Naive thymus-derived CD4-positive, alpha-beta T cell (primary cell): Measurements from ENCODE around the gene GLA. TPM values are rescaled to one million over a fixed set of nuclear protein-coding genes. Genes with fewer than 3 reads are reported as not detected.

Source experiments
- ATAC-seq: fragments of 150-1000 bp; cut with Tn5 transposase; 2 replicates; pipeline ENCODE4 v1.10.0; 2021; ENCODE audit warnings: mild to moderate bottlenecking, moderate library complexity
- CTCF ChIA-PET: fragments of 350-600 bp; sonication (Branson Sonifier 250); formaldehyde crosslinking; loops from one replicate; lab custom pipeline; 2021; ENCODE audit warnings: antibody characterized with exemption; lab: Charles Lee
- POLR2A ChIA-PET: fragments of 350-600 bp; sonication (Branson Sonifier 250); formaldehyde crosslinking; loops from one replicate; lab custom pipeline; 2021; ENCODE audit warnings: antibody characterized with exemption, inconsistent platforms; lab: Charles Lee
- DNase-seq, 9 donors: peaks; one replicate each; pipeline versions ENCODE4 v3.0.0 to v3.0.0-alpha.2; 2020 to 2022; ENCODE audit warnings: mixed read lengths in 1 of 9
- H3K27ac ChIP-seq: one replicate; pipeline ENCODE4 v1.7.0; 2013; ENCODE audit warnings: mild to moderate bottlenecking, low read depth, low read length, moderate library complexity
- H3K27me3 ChIP-seq, 2 donors: one replicate each; pipeline ENCODE4 v1.7.0; 2013; ENCODE audit warnings: low read length in 2 of 2, mild to moderate bottlenecking in 2 of 2, moderate library complexity in 2 of 2; ENCODE audit not compliant: control insufficient read depth in 2 of 2, insufficient read depth in 2 of 2
- H3K36me3 ChIP-seq, 3 experiments: 1 replicate in 2 of 3; 2 replicates in 1 of 3; pipeline ENCODE4 v1.7.0; 2013; ENCODE audit warnings: low read length in 3 of 3, mild to moderate bottlenecking in 3 of 3, moderate library complexity in 1 of 3; ENCODE audit not compliant: insufficient read depth in 3 of 3, control insufficient read depth in 2 of 3
- H3K4me1 ChIP-seq, 2 donors: one replicate each; pipeline ENCODE4 v1.7.0; 2013; ENCODE audit warnings: low read length in 2 of 2, mild to moderate bottlenecking in 2 of 2, moderate library complexity in 1 of 2; ENCODE audit not compliant: control insufficient read depth in 2 of 2, insufficient read depth in 2 of 2
- H3K4me3 ChIP-seq: 2 replicates; pipeline ENCODE4 v1.7.0; 2013; ENCODE audit warnings: mild to moderate bottlenecking, low read length
- H3K9me3 ChIP-seq, 3 experiments: 1 replicate in 2 of 3; 2 replicates in 1 of 3; pipeline ENCODE4 v1.7.0; 2013; ENCODE audit warnings: low read length in 3 of 3; ENCODE audit not compliant: control insufficient read depth in 2 of 3
- H3K27ac Mint-ChIP-seq, 9 donors: one replicate each; pipeline ENCODE4 v1.8.0; 2020 to 2022; ENCODE audit warnings: mixed read lengths in 9 of 9, mild to moderate bottlenecking in 8 of 9, moderate library complexity in 5 of 9, inconsistent platforms in 2 of 9
- H3K27me3 Mint-ChIP-seq, 5 donors: one replicate each; pipeline ENCODE4 v1.8.0; 2021 to 2022; ENCODE audit warnings: mixed read lengths in 5 of 5, mild to moderate bottlenecking in 1 of 5
- H3K36me3 Mint-ChIP-seq, 5 donors: one replicate each; pipeline ENCODE4 v1.8.0; 2020 to 2022; ENCODE audit warnings: mixed read lengths in 5 of 5, mild to moderate bottlenecking in 3 of 5, inconsistent platforms in 1 of 5
- H3K4me1 Mint-ChIP-seq, 7 donors: one replicate each; pipeline ENCODE4 v1.8.0; 2020 to 2022; ENCODE audit warnings: mixed read lengths in 7 of 7, mild to moderate bottlenecking in 3 of 7, inconsistent platforms in 1 of 7
- H3K4me3 Mint-ChIP-seq, 10 donors: one replicate each; pipeline ENCODE4 v1.8.0; 2020 to 2022; ENCODE audit warnings: mild to moderate bottlenecking in 10 of 10, mixed read lengths in 10 of 10, moderate library complexity in 6 of 10, inconsistent platforms in 2 of 10
- H3K9me3 Mint-ChIP-seq, 11 donors: one replicate each; pipeline ENCODE4 v1.8.0; 2020 to 2022; ENCODE audit warnings: mixed read lengths in 11 of 11, mild to moderate bottlenecking in 4 of 11, inconsistent platforms in 1 of 11, moderate library complexity in 1 of 11
- intact Hi-C, 2 donors: fragments of 100-400 bp; cut with micrococcal nuclease; formaldehyde crosslinking; loops; one replicate each; pipeline ENCODE4 v1.15.1; 2023
- polyA plus RNA-seq, 2 donors: library from polyadenylated mRNA; unstranded; fragments of 300-500 nt; fragmentation: Illumina TruSeq; gene quantifications; one replicate each; pipeline ENCODE4 v1.2.3, GENCODE V29; 2021
- total RNA-seq, 6 experiments: library from RNA in 5 of 6; stranded (reverse) in 5 of 6; gene quantifications; 1 replicate in 5 of 6; 2 replicates in 1 of 6; pipeline ENCODE4 v1.2.3 and lab custom pipeline; 2021 to 2026

GLA gene
- total and polyA plus RNA-seq, 7 experiments from 2014 or later: 10.9 to 40.1 (median 17.3) TPM

DNA sequence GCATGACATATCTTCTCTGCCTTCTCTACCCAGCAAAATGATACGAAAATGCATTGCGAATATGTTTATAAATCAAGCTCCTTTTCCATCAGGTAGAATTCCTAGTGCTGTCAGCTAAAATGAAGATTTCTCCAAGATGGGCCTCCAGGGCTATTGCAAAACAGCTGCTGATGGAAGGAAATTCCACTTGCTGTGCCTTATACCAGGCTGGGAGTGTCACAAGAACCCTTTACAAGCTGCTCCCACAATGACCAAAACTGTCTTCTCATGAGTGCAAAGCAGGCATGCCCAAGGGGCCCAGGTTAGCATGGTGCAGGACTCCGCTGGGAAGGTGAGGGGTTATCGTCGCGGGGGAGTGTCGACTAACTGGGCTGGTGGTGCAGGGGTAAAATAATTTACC, 9.0 kb upstream of the GLA start:
- H3K4me1 ChIP-seq: peaks cover 0 to 4% of the 10 kb centered on the region in 2 donors
- Mint-ChIP-seq H3K4me3 (peak overlapping the region in 8 of 10 donors; percentile 27 to 95 (median 87)), H3K36me3 (peaks cover 0 to 23% (median 8%) of the 10 kb centered on the region in 5 donors), H3K4me1 (peaks cover 13 to 53% (median 44%) of the 10 kb centered on the region in 7 donors), H3K27ac (peak overlapping the region in 8 of 9 donors; percentile 31 to 97 (median 88)), H3K9me3 (no peaks in the 10 kb centered on the region), H3K27me3 (no peaks in the 10 kb centered on the region)
- ChIA-PET POLR2A (interaction anchor here (1.2 kb wide), 1 partner anchor 514 kb away, joined by 4 read pairs; no protein-coding TSS in a partner anchor), CTCF (interaction anchor here (0.9 to 2.4 kb wide), 5 partner anchors 9 to 389 kb away, joined by 3 to 11 read pairs (median 4); partner anchors contain the start of gene GLA)
- no peak overlapping the region for H3K27ac ChIP-seq
- intact Hi-C loops: loop anchor here (5.0 to 10.0 kb wide), 2 partner anchors 181 to 668 kb away; no protein-coding TSS in a partner anchor
- peaks cover 0 to 15% (median 4%) of the 10 kb centered on the region in 3 experiments for H3K36me3 ChIP-seq
- ATAC-seq (no peak), DNase-seq (no peak)
- H3K4me3 ChIP-seq: no peak overlapping the region
- no peaks in the 10 kb centered on the region for H3K27me3 ChIP-seq
- H3K9me3 ChIP-seq: no peaks in the 10 kb centered on the region

DNA sequence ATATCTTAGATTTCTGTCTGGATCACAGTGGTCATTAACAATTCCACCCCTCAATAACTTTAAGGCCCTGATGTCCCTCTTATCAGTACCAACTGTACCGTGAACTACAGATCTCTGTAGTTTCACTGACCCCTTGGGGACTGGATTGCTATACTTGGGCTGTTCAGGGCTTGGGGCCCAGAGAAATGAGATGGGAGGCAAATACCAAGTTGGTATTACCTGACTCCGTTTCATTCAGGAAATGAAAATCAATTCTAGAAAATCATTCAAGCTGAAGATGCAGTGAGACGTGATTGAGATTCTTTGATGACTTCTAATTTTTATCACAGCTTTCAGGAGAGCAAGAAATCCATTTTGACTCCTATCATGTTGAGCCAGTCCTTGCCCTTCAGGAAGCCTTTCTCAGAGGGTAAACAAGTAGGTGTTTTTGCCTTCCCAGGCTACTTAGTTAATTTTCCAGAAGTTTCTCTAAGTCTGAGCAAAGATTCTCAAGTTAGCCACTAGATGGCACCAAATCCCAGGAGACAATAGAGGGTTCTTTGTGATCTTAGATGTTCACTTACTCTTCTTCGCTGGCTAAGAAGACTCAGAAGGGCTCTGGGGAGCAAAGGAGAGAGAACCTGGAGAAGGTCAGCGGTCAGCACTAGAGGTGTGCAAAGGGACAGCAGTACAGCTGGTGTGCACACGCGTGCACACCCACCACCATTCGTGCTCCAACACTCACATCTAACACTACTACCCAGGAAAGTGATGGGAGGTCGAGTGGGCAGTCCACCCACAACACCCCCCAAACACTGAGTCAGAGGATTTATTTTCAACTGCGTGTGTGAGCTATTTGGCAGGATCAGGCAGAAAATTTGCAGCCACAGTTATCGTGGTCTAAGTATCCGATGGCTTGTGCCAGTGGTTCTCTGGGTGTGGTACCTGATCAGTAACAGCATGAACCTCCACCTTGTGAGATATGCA, 7.7 kb upstream of the GLA start:
- no peaks in the 10 kb centered on the region for H3K9me3 ChIP-seq
- peaks cover 16 to 59% (median 50%) of the 10 kb centered on the region in 7 donors for H3K4me1 Mint-ChIP-seq
- no peaks in the 10 kb centered on the region for H3K27me3 Mint-ChIP-seq
- H3K36me3 Mint-ChIP-seq: peaks cover 0 to 16% (median 6%) of the 10 kb centered on the region in 5 donors
- H3K36me3 ChIP-seq: peaks cover 0 to 15% (median 4%) of the 10 kb centered on the region in 3 experiments
- H3K4me3 Mint-ChIP-seq: peak overlapping the region; percentile 5 to 59 (median 41)
- intact Hi-C loops: loop anchor here (1.0 to 10.0 kb wide), 5 partner anchors 182 to 669 kb away; no protein-coding TSS in a partner anchor
- H3K9me3 Mint-ChIP-seq: no peaks in the 10 kb centered on the region
- H3K4me1 ChIP-seq: peaks cover 3 to 8% of the 10 kb centered on the region in 2 donors
- ChIA-PET POLR2A (interaction anchor here (1.3 kb wide), 1 partner anchor 516 kb away, joined by 6 read pairs; the partner anchor contains the start of gene ZMAT1), CTCF (interaction anchor here (0.9 to 2.4 kb wide), 7 partner anchors 8 to 390 kb away, joined by 3 to 11 read pairs (median 4); partner anchors contain the start of gene GLA)
- H3K27me3 ChIP-seq: no peaks in the 10 kb centered on the region
- peak overlapping the region; percentile 72 to 97 (median 88) for H3K27ac Mint-ChIP-seq
- ATAC-seq: peak; percentile 83
- peak in 8 of 9 donors; percentile 23 to 70 (median 62) for DNase-seq
- H3K4me3 ChIP-seq: no peak overlapping the region
- H3K27ac ChIP-seq: peak overlapping the region; percentile 66

DNA sequence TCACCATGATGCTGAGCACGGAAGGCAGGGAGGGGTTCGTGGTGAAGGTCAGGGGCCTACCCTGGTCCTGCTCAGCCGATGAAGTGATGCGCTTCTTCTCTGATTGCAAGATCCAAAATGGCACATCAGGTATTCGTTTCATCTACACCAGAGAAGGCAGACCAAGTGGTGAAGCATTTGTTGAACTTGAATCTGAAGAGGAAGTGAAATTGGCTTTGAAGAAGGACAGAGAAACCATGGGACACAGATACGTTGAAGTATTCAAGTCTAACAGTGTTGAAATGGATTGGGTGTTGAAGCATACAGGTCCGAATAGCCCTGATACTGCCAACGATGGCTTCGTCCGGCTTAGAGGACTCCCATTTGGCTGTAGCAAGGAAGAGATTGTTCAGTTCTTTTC, 4.3 kb upstream of the GLA start:
- peaks cover 10 to 16% of the 10 kb centered on the region in 2 donors for H3K4me1 ChIP-seq
- H3K27me3 Mint-ChIP-seq: peaks cover 0 to 2% (median 0%) of the 10 kb centered on the region in 5 donors
- H3K4me3 ChIP-seq: no peak overlapping the region
- DNase-seq (no peak), ATAC-seq (no peak)
- ChIA-PET CTCF (no interaction called here), POLR2A (no interaction called here)
- H3K4me3 Mint-ChIP-seq: no peak overlapping the region
- no peaks in the 10 kb centered on the region for H3K27me3 ChIP-seq
- peaks cover 0 to 7% (median 0%) of the 10 kb centered on the region in 11 donors for H3K9me3 Mint-ChIP-seq
- H3K9me3 ChIP-seq: no peaks in the 10 kb centered on the region
- peaks cover 3 to 8% (median 4%) of the 10 kb centered on the region in 5 donors for H3K36me3 Mint-ChIP-seq
- H3K4me1 Mint-ChIP-seq: peaks cover 16 to 49% (median 41%) of the 10 kb centered on the region in 7 donors
- peaks cover 0 to 15% (median 4%) of the 10 kb centered on the region in 3 experiments for H3K36me3 ChIP-seq
- intact Hi-C loops: loop anchor here in 1 of 2 donors (10.0 kb wide), 1 partner anchor 673 kb away; no protein-coding TSS in a partner anchor
- peak overlapping the region in 4 of 9 donors; percentile 6 to 76 (median 68) for H3K27ac Mint-ChIP-seq
- H3K27ac ChIP-seq: no peak overlapping the region

DNA sequence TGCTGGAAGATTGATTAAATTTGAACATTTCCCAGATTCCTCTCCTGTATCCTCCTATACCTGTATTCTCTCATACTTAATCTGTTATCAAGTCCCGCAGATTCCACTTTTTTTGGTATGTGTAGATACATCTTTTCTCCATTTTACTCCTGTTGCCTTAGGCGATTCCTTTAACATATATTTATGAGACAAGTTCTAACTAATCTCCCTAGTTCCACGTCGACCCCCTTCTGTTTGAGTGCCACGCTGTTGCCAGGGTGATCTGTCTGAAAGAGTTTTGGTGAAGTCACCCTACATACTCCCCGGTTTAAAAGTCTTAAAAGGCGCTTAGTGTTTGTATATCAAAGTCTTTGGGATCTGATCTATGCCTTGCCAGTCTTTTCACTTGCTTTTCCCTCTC, 2.7 kb upstream of the GLA start:
- Mint-ChIP-seq H3K27ac (peak overlapping the region; percentile 11 to 100 (median 72)), H3K36me3 (peaks cover 3 to 8% (median 4%) of the 10 kb centered on the region in 5 donors), H3K4me3 (peak overlapping the region; percentile 57 to 98 (median 69)), H3K9me3 (peaks cover 0 to 7% (median 0%) of the 10 kb centered on the region in 11 donors), H3K4me1 (peaks cover 14 to 47% (median 35%) of the 10 kb centered on the region in 7 donors), H3K27me3 (peaks cover 0 to 2% (median 0%) of the 10 kb centered on the region in 5 donors)
- DNase-seq: peak in 2 of 9 donors; percentile 7 to 25
- H3K27ac ChIP-seq: peak overlapping the region; percentile 97
- intact Hi-C loops: loop anchor here in 1 of 2 donors (10.0 kb wide), 1 partner anchor 674 kb away; no protein-coding TSS in a partner anchor
- H3K36me3 ChIP-seq: peaks cover 0 to 15% (median 4%) of the 10 kb centered on the region in 3 experiments
- H3K9me3 ChIP-seq: no peaks in the 10 kb centered on the region
- no peaks in the 10 kb centered on the region for H3K27me3 ChIP-seq
- no peak for ATAC-seq
- peaks cover 11 to 19% of the 10 kb centered on the region in 2 donors for H3K4me1 ChIP-seq
- H3K4me3 ChIP-seq: no peak overlapping the region
- ChIA-PET CTCF (no interaction called here), POLR2A (no interaction called here)

DNA sequence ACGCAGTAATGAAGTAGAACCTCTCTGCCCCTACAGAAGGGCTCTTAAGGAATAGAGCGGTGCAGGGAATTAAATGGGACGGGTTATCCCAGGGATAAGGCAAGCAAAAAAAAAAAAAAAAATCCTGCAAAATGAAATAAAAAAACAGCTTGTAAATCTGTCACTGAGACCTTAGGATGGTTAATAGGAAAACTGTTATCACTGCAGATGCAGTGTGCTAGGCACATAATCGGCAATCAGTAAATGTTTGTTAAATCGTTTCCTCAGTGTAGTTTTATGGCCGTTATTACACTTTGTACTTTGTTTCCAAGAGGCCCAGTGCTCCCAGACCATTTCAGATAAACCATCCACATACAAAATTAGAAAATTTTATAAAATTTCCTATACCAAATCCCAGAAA, 1.3 kb upstream of the GLA start:
- Mint-ChIP-seq H3K27ac (peak overlapping the region; percentile 58 to 100 (median 99)), H3K4me1 (peaks cover 14 to 43% (median 30%) of the 10 kb centered on the region in 7 donors), H3K9me3 (peaks cover 0 to 7% (median 0%) of the 10 kb centered on the region in 11 donors), H3K27me3 (peaks cover 0 to 2% (median 0%) of the 10 kb centered on the region in 5 donors), H3K36me3 (peaks cover 3 to 9% (median 6%) of the 10 kb centered on the region in 5 donors), H3K4me3 (peak overlapping the region; percentile 90 to 98 (median 95))
- Histone ChIP-seq H3K9me3 (no peaks in the 10 kb centered on the region), H3K4me1 (peaks cover 11 to 19% of the 10 kb centered on the region in 2 donors), H3K27ac (peak overlapping the region; percentile 97), H3K36me3 (peaks cover 0 to 15% (median 4%) of the 10 kb centered on the region in 3 experiments), H3K27me3 (no peaks in the 10 kb centered on the region), H3K4me3 (peak overlapping the region; percentile 82)
- DNase-seq (no peak), ATAC-seq (no peak)
- POLR2A ChIA-PET: interaction anchor here (0.6 to 0.7 kb wide), 2 partner anchors 523 to 587 kb away, joined by 3 to 6 read pairs; partner anchors contain the start of gene ZMAT1
- CTCF ChIA-PET: no interaction called here
- intact Hi-C loops: loop anchor here (2.0 to 5.0 kb wide), 8 partner anchors 76 to 1360 kb away; partner anchors contain the start of genes ARMCX2 (in 1 of the 2), ARMCX4 (in 1 of the 2), CSTF2 (in 1 of the 2) and GPRASP1 (in 1 of the 2)

DNA sequence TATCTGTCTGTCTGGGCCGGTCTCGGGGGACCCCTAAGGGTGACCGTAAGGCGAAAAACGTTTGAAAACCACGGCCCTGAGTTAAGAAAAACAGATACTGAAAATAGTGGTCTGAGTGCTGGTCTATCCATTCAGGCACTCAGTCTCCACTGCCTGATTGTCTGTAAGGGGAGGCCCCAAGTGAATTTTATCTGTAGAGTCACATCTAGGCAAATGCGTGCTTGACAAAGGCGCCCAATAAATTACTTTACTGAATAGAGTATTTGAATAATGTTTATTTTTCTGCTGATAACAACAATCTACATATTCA, 762 bp upstream of the GLA start:
- ATAC-seq: no peak
- H3K4me3 ChIP-seq: peak overlapping the region; percentile 82

More for the DNA sequence above, 762 bp upstream of the GLA start:
- Histone ChIP-seq H3K27me3 (no peaks in the 10 kb centered on the region), H3K36me3 (peaks cover 0 to 15% (median 4%) of the 10 kb centered on the region in 3 experiments), H3K4me1 (peaks cover 11 to 19% of the 10 kb centered on the region in 2 donors), H3K9me3 (no peaks in the 10 kb centered on the region), H3K27ac (peak overlapping the region; percentile 97)
- Mint-ChIP-seq H3K4me1 (peaks cover 14 to 43% (median 31%) of the 10 kb centered on the region in 7 donors), H3K27me3 (peaks cover 0 to 2% (median 0%) of the 10 kb centered on the region in 5 donors), H3K9me3 (peaks cover 0 to 7% (median 0%) of the 10 kb centered on the region in 11 donors), H3K27ac (peak overlapping the region; percentile 97 to 100 (median 99)), H3K4me3 (peak overlapping the region; percentile 90 to 98 (median 95)), H3K36me3 (peaks cover 4 to 10% (median 8%) of the 10 kb centered on the region in 5 donors)
- POLR2A ChIA-PET: no interaction called here
- DNase-seq: no peak
- CTCF ChIA-PET: no interaction called here
- intact Hi-C loops: loop anchor here (1.0 to 5.0 kb wide), 16 partner anchors 10 to 1807 kb away; partner anchors contain the start of genes CSTF2 (in 2 of the 2), TRMT2B (in 2 of the 2), ZMAT1 (in 2 of the 2) and ARMCX2 (in 1 of the 2)
